ENCODE data around the gene UBB.
"Not testable (repeated sequence)": the region's sequence is repeated elsewhere in the genome, so short reads cannot be mapped to it uniquely, and the experiment has no call there.

Gene UBB

GRCh38 chr17:16374146-16374938 lies 6.5 kb upstream of the UBB start:
- in situ Hi-C loops (cut with MboI; ENCODE audit: low sequenced_read_pairs) = no loop called here

DNA sequence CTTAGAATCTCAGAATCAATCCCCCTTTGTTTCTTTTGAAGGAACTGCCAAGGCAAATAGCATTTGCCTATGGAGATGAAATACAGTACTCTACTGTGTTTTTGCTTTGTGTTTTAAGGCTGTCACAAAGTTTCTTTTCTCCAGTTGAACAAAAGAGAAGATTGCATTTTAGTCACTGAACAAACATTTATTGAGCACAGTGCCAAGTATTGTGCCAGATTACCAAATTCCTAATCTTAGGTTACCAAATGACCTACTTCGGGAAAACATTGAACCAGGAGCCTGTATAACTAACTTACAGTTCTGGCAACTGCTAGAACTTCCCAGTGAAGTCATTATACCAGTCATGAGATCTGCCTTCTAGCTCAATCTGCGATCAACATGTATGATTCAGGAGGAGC lies 3.0 kb upstream of the UBB start:
- in situ Hi-C loops (cut with MboI; ENCODE audit: low sequenced_read_pairs) = no loop called here

- in situ Hi-C loops (cut with MboI; ENCODE audit: low sequenced_read_pairs) = no loop called here
Observed at GRCh38 chr17:16378636-16379282, 2.1 kb upstream of the UBB start.

DNA sequence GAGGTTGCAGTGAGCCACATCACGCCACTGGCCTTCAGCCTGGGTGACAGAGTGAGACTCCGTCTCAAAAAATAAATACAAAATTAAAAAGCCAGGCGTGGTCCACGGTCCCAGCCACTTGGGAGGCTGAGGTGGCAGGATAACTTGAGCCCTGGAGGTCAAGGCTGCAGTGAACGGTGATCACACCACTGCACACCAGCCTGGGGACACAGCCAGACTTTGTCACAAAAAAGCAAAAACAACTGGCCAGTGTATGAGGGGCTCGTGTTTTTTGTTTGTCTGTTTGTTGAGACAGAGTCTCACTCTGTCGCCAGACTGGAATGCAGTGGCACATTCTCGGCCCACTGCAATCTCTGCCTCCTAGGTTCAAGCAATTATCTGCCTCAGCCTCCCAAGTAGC lies 1.2 kb upstream of the UBB start:
- in situ Hi-C loops (cut with MboI; ENCODE audit: low sequenced_read_pairs) = no loop called here

- in situ Hi-C loops (cut with MboI; ENCODE audit: low sequenced_read_pairs) = no loop called here
Observed at GRCh38 chr17:16381496-16381820, 567 bp downstream of the UBB start.

- in situ Hi-C loops (cut with MboI; ENCODE audit: low sequenced_read_pairs) = no loop called here
Observed at GRCh38 chr17:16383216-16383615, 2.3 kb downstream of the UBB start.

- in situ Hi-C loops (cut with MboI; ENCODE audit: low sequenced_read_pairs) = no loop called here
Observed at GRCh38 chr17:16383772-16384287, 2.9 kb downstream of the UBB start.

DNA sequence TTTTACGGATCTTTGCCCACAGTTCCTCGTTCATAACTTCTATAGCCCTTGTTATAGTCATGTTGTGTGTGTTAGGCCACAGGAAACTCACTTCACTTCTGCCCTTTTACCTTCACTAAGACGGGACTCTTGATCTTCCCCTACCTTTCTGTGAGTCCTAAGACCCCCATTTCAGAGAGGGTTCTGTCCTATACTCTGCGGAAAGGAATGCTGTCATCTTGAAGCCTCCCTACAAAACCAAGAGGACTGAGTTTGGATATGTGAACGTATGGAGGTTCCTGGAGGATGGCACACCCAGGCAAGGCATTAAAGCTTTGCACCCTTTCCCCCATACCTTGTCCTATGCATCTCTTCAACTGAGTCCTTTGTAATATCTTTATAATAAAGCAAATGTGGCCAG lies 3.7 kb downstream of the UBB start:
- in situ Hi-C loops (cut with MboI; ENCODE audit: low sequenced_read_pairs) = no loop called here

DNA sequence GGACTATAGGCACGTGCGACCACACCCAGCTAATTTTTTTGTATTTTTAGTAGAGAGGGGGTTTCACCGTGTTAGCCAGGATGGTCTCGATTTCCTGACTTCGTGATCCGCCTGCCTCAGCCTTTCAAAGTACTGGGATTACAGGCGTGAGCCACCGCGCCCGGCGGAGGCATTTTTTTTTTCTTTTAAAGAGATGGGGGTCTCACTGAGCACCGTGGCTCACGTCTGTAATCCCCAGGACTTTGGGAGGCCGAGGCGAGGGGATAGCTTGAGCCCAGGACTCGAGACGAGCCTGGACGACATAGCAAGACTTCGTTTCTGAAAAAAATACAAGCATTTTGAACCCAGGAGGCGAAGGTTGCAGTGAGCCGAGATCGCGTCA lies 5.2 kb downstream of the UBB start:
- in situ Hi-C loops (cut with MboI; ENCODE audit: low sequenced_read_pairs) = not testable (repeated sequence)

DNA sequence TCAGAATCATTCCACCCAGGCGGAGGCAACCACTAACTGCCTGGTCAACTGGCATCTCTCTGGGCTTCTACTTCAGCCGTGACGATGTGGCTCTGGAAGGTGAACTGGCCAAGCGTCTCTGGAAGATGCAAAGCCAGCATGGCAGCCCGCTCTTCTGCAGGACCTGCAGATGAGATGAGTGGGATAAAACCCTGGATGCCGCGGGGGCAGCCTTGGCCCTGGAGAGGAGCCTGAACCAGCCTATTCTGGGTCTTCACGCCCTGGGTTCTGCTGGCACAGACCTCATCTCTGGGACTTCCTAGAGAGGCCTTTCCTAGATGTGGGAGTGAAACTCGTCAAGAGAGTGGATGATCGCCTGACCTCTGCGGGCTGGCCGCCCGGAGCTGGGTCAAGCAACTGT lies 10.6 kb downstream of the UBB start:
- in situ Hi-C loops (cut with MboI; ENCODE audit: low sequenced_read_pairs) = no loop called here

DNA sequence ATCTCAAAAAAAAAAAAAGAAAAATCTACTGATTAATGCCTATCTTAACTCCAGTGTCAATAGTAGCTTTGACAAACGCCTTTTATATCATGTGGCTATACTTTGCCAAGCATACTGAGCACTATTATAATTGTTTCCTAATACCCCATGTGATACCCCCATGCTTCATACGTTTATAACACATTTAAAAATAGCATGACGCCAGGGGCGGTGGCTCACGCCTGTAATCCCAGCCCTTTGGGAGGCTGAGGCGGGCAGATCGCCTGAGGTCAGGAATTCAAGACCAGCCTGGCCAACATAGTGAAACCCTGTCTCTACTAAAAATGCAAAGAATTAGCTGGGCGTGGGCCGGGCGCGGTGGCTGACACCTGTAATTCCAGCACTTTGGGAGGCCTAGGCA lies 11.6 kb downstream of the UBB start:
- in situ Hi-C loops (cut with MboI; ENCODE audit: low sequenced_read_pairs) = not testable (repeated sequence)

- in situ Hi-C loops (cut with MboI; ENCODE audit: low sequenced_read_pairs) = not testable (repeated sequence)
Observed at GRCh38 chr17:16395887-16396286, 15.0 kb downstream of the UBB start.

GRCh38 chr17:16396693-16397092 lies 15.8 kb downstream of the UBB start:
- in situ Hi-C loops (cut with MboI; ENCODE audit: low sequenced_read_pairs) = not testable (repeated sequence)

GRCh38 chr17:16398270-16399267 lies 17.7 kb downstream of the UBB start:
- in situ Hi-C loops (cut with MboI; ENCODE audit: low sequenced_read_pairs) = no loop called here

DNA sequence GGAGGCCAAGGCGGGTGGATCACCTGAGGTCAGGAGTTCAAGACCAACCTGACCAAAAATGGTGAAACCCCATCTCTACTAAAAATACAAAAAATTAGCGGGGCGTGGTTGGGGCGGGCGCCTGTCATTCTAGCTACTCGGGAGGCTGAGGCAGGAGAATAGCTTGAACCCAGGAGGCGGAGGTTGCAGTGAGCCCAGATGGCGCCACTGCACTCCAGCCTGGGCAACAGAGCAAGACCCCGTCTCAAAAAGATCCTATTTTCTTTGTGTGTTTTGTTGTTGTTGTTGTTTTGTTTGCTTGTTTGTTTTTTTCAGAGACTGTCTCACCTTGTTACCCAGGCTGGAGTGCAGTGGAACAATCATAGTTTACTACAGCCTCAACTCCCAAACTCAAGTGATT lies 23.0 kb downstream of the UBB start:
- in situ Hi-C loops (cut with MboI; ENCODE audit: low sequenced_read_pairs) = not testable (repeated sequence)

DNA sequence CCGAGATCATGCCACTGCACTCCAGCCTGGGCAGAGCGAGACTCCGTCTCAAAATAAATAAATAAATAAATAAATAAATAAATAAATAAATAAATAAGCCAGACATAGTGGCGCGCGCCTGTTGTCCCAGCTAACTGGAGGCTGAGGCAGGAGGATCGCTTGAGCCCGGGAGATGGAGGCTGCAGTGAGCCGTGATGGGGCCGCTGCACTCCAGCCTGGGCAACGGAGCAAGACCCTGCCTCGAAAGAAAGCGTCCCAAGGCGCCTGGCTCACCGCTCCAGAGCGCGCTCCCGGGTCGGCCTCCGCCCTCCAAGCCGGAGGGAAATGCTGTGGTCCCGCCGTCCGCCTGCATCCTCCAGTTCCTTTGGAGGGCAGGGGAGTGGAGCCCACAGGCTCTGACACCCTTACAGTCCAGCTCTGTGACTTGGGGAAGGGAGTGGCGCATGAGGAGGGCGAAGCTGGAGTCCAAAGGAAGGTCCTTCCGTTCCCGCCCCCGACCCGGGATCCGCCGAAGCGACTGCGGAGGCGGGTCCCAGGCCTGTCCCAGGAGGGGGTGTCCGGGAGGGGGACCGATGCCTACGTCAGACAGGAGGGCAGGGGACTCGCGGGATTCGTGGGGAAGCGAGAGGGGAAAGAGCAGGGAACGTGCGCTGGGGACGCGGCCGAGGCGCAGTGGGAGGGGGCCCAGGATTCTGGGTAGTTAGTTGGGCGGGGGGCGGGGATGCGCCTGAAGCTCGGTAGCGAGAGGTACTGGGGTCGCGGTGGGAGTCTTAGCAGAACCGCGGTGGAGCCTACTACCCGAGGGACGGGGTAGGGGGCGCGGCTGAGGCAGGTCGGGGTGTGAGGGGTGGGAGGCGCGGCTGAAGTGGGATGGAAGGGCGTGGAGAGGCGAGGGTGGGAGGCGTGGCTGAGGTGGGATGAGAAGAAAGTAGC lies 26.1 kb downstream of the UBB start:
- in situ Hi-C loops (cut with MboI; ENCODE audit: low sequenced_read_pairs) = no loop called here

GRCh38 chr17:16407911-16408588 lies 27.2 kb downstream of the UBB start:
- in situ Hi-C loops (cut with MboI; ENCODE audit: low sequenced_read_pairs) = no loop called here

DNA sequence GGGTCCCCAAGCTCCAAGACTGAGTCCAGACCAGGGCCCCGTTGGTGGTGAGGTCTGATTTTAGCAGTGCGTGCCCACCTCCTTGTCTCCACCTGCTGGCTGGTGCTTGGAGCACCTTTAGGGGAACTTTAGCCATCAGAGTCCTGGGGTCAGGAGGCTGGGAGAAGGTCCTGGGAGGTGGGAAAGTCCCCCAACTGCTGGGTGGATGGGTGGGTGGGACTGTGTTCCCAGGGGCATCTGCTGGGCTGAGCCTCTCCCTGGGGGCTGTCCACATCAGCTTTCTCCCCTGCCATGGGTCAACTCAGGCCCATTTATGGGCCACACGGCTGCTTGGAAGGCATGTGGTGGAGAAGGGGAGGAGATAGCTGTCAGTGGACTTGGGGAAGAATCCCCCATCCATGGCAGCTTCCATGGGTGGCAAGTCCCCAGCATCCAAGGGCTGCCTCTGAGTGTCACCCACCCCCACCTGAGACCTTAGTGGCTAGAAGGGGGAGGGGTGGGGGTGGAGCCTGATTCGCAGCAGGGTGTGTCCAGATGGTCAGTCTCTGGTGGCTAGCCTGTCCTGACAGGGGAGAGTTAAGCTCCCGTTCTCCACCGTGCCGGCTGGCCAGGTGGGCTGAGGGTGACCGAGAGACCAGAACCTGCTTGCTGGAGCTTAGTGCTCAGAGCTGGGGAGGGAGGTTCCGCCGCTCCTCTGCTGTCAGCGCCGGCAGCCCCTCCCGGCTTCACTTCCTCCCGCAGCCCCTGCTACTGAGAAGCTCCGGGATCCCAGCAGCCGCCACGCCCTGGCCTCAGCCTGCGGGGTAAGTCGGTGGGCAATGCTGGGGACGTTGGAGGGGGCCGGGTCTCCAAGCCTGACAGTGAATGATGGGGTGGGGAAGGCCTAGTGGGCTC lies 34.4 kb downstream of the UBB start, which contains the start of gene TRPV2:
TSS of gene TRPV2 (plus strand) at position 541 of the 894 bp plus-strand sequence. CDS start 2,098 bp downstream, outside the sequence.
- in situ Hi-C loops (cut with MboI; ENCODE audit: low sequenced_read_pairs) = no loop called here

- in situ Hi-C loops (cut with MboI; ENCODE audit: low sequenced_read_pairs) = no loop called here
Observed at GRCh38 chr17:16417399-16417798, 36.5 kb downstream of the UBB start.
